ENCODE data around the gene RAP1GAP.
"Not testable (repeated sequence)": the region's sequence is repeated elsewhere in the genome, so short reads cannot be mapped to it uniquely, and the experiment has no call there.

Gene RAP1GAP

GRCh38 chr1:21568809-21569385, 100.3 kb downstream of the RAP1GAP start:
- no peak for DNase-seq

GRCh38 chr1:21568006-21568746, 101.0 kb downstream of the RAP1GAP start:
- DNase-seq = no peak

- no peak for DNase-seq
These were observed 101.7 kb downstream of the RAP1GAP start for GRCh38 chr1:21567241-21568005.

GRCh38 chr1:21566361-21566760, 102.8 kb downstream of the RAP1GAP start:
- DNase-seq = not testable (repeated sequence)

- DNase-seq = no peak
These were observed 103.9 kb downstream of the RAP1GAP start for GRCh38 chr1:21565285-21565684.

- no peak for DNase-seq
These were observed 104.5 kb downstream of the RAP1GAP start for GRCh38 chr1:21564521-21565095.

GRCh38 chr1:21563971-21564370, 105.2 kb downstream of the RAP1GAP start:
- DNase-seq = no peak

- no peak for DNase-seq
These were observed 106.3 kb downstream of the RAP1GAP start for GRCh38 chr1:21562896-21563295.

- DNase-seq = no peak
These were observed 108.1 kb downstream of the RAP1GAP start for GRCh38 chr1:21560916-21561638.

GRCh38 chr1:21559788-21560567, 109.2 kb downstream of the RAP1GAP start:
- DNase-seq = no peak

- no peak for DNase-seq
These were observed 115.8 kb downstream of the RAP1GAP start for GRCh38 chr1:21553116-21553926.

GRCh38 chr1:21552715-21553114, 116.4 kb downstream of the RAP1GAP start:
- no peak for DNase-seq

GRCh38 chr1:21550866-21551475, 118.2 kb downstream of the RAP1GAP start:
- no peak for DNase-seq

- DNase-seq = no peak
These were observed 119.1 kb downstream of the RAP1GAP start for GRCh38 chr1:21550097-21550496.

GRCh38 chr1:21547876-21548275, 121.3 kb downstream of the RAP1GAP start:
- DNase-seq = no peak
